IMR-90 (cell line): ENCODE measurements around the gene IL1RAPL1. TPM values are rescaled to one million over a fixed set of nuclear protein-coding genes. Genes with fewer than 3 reads are reported as not detected.

Experiments used
- ATAC-seq: fragments of 200-7000 bp; cut with Tn5 transposase; 2 replicates; pipeline ENCODE4 v1.9.1; 2020; ENCODE audit warnings: low read depth, mild to moderate bottlenecking, moderate library complexity
- BruUV-seq: library from RNA; stranded (reverse); fragments of 400-500 nt; replicated peaks from 2 replicates; lab custom pipeline; 2021; lab: Mats Ljungman, UMichigan
- CTCF ChIA-PET: fragments of 300-600 bp; formaldehyde crosslinking; extraction: SDS; loops from one replicate; lab custom pipeline; 2021; ENCODE audit warnings: antibody characterized with exemption; lab: Yijun Ruan, JAX
- POLR2A ChIA-PET: fragments of 300-600 bp; sonication (Branson Sonifier 250); formaldehyde crosslinking; loops from one replicate; lab custom pipeline; 2022; ENCODE audit warnings: antibody characterized with exemption; ENCODE audit not compliant: unreplicated experiment; lab: Charles Lee
- DNase-seq: peaks from one replicate; pipeline ENCODE4 v3.0.0; 2013
- H2AFZ ChIP-seq: replicated peaks from 2 replicates; pipeline ENCODE3; 2013; ENCODE audit warnings: low read length, mild to moderate bottlenecking; ENCODE audit not compliant: poor library complexity
- H2AK5ac ChIP-seq: 2 replicates; pipeline ENCODE4 v1.6.1; 2013; ENCODE audit warnings: low read depth, low read length, inconsistent platforms
- H2AK9ac ChIP-seq: replicated peaks from 2 replicates; pipeline ENCODE3; 2013; ENCODE audit warnings: mild to moderate bottlenecking, low read depth, low read length, moderate library complexity; ENCODE audit not compliant: poor library complexity
- H2BK120ac ChIP-seq: 2 replicates; pipeline ENCODE4 v1.6.1; 2013; ENCODE audit warnings: low read depth, low read length, inconsistent platforms
- H2BK15ac ChIP-seq: 3 replicates; pipeline ENCODE4 v1.6.1; 2013; ENCODE audit warnings: low read depth, low read length, inconsistent platforms
- H2BK20ac ChIP-seq: 2 replicates; pipeline ENCODE4 v1.6.1; 2013; ENCODE audit warnings: low read depth, mild to moderate bottlenecking, inconsistent platforms, low read length, moderate library complexity
- H2BK5ac ChIP-seq: 2 replicates; pipeline ENCODE4 v1.6.1; 2013; ENCODE audit warnings: mild to moderate bottlenecking, low read depth, low read length, inconsistent platforms; ENCODE audit not compliant: poor library complexity, severe bottlenecking
- H3K14ac ChIP-seq: replicated peaks from 2 replicates; pipeline ENCODE4 v1.6.1; 2013; ENCODE audit warnings: low read depth, low read length, inconsistent platforms
- H3K18ac ChIP-seq: 2 replicates; pipeline ENCODE4 v1.6.1; 2013; ENCODE audit warnings: low read depth, low read length, control low read depth
- H3K23ac ChIP-seq: 2 replicates; pipeline ENCODE4 v1.6.1; 2013; ENCODE audit warnings: low read depth, low read length, inconsistent platforms
- H3K27ac ChIP-seq: 2 replicates; pipeline ENCODE4 v1.5.1; 2013; ENCODE audit warnings: mild to moderate bottlenecking, control low read depth, low read length; ENCODE audit not compliant: insufficient read depth
- H3K27me3 ChIP-seq: 2 replicates; pipeline ENCODE4 v1.6.1; 2013; ENCODE audit warnings: low read length; ENCODE audit not compliant: control insufficient read depth, insufficient read depth
- H3K36me3 ChIP-seq: 2 replicates; pipeline ENCODE4 v1.6.1; 2013; ENCODE audit warnings: low read length, mixed read lengths; ENCODE audit not compliant: control insufficient read depth, insufficient read depth
- H3K4ac ChIP-seq: 2 replicates; pipeline ENCODE4 v1.6.1; 2013; ENCODE audit warnings: low read depth, low read length, inconsistent platforms
- H3K4me1 ChIP-seq: 2 replicates; pipeline ENCODE4 v1.6.1; 2013; ENCODE audit warnings: low read length, mixed read lengths; ENCODE audit not compliant: control insufficient read depth, insufficient read depth
- H3K4me2 ChIP-seq: 2 replicates; pipeline ENCODE4 v1.6.1; 2013; ENCODE audit warnings: low read depth, mild to moderate bottlenecking, control low read depth, low read length, moderate library complexity
- H3K4me3 ChIP-seq: 2 replicates; pipeline ENCODE4 v1.5.1; 2013; ENCODE audit warnings: low read depth, mild to moderate bottlenecking, control low read depth, low read length, moderate library complexity; ENCODE audit not compliant: insufficient read depth
- H3K56ac ChIP-seq: 2 replicates; pipeline ENCODE4 v1.6.1; 2013; ENCODE audit warnings: low read length, inconsistent platforms; ENCODE audit not compliant: insufficient read depth; ENCODE audit errors: extremely low read depth
- H3K79me1 ChIP-seq, 2 experiments: 2 replicates each; pipeline ENCODE4 v1.6.1; 2013; ENCODE audit warnings: low read length in 2 of 2, inconsistent platforms in 1 of 2, low read depth in 1 of 2
- H3K9ac ChIP-seq: 2 replicates; pipeline ENCODE4 v1.6.1; 2013; ENCODE audit warnings: low read depth, low read length, control low read depth
- H3K9me1 ChIP-seq: 2 replicates; pipeline ENCODE4 v1.6.1; 2013; ENCODE audit warnings: low read length, inconsistent platforms; ENCODE audit not compliant: insufficient read depth
- H3K9me3 ChIP-seq: 2 replicates; pipeline ENCODE4 v1.6.1; 2013; ENCODE audit warnings: low read length; ENCODE audit not compliant: control insufficient read depth, insufficient read depth
- H4K20me1 ChIP-seq: 2 replicates; pipeline ENCODE4 v1.6.1; 2013; ENCODE audit warnings: low read length, inconsistent platforms; ENCODE audit not compliant: insufficient read depth
- H4K5ac ChIP-seq: 2 replicates; pipeline ENCODE4 v1.6.1; 2013; ENCODE audit warnings: mild to moderate bottlenecking, low read depth, low read length, control low read depth
- H4K8ac ChIP-seq, 2 experiments: 2 replicates each; pipeline ENCODE4 v1.6.1; 2013; ENCODE audit warnings: low read depth in 2 of 2, low read length in 2 of 2, control low read depth in 1 of 2, inconsistent platforms in 1 of 2
- H4K91ac ChIP-seq: 2 replicates; pipeline ENCODE4 v1.6.1; 2013; ENCODE audit warnings: low read depth, low read length, inconsistent platforms; ENCODE audit not compliant: insufficient read depth
- CHD1 ChIP-seq: IDR thresholded peaks from 2 replicates; pipeline ENCODE4 v1.6.1; 2012; ENCODE audit warnings: low read depth, low read length, improper control_type of control experiment
- FOS ChIP-seq: fragments of 150-350 bp; IDR thresholded peaks from 2 replicates; pipeline ENCODE4 v1.6.1; 2016; ENCODE audit warnings: low read depth, low read length
- MAFK ChIP-seq: IDR thresholded peaks from 2 replicates; pipeline ENCODE4 v1.6.1; 2012; ENCODE audit warnings: low read depth, low read length, improper control_type of control experiment
- MAZ ChIP-seq: IDR thresholded peaks from 2 replicates; pipeline ENCODE4 v1.6.1; 2012; ENCODE audit warnings: low read depth, mild to moderate bottlenecking, low read length, improper control_type of control experiment, moderate library complexity, borderline replicate concordance
- NFE2L2 ChIP-seq: fragments of 150-350 bp; IDR thresholded peaks from 2 replicates; pipeline ENCODE4 v1.6.1; 2016; ENCODE audit warnings: low read depth, mild to moderate bottlenecking, low read length
- POLR2A ChIP-seq: IDR thresholded peaks from 2 replicates; pipeline ENCODE4 v1.6.1; 2012; ENCODE audit warnings: mild to moderate bottlenecking, low read depth, low read length
- RFX5 ChIP-seq: IDR thresholded peaks from 2 replicates; pipeline ENCODE4 v1.8.0; 2012; ENCODE audit warnings: low read depth, mild to moderate bottlenecking, low read length, moderate library complexity
- SMC3 ChIP-seq: fragments of 150-350 bp; IDR thresholded peaks from 2 replicates; pipeline ENCODE4 v1.6.1; 2016; ENCODE audit warnings: low read depth, mild to moderate bottlenecking, antibody characterized with exemption, low read length, moderate library complexity
- WGBS, 2 experiments: methylation state at CpG; one replicate each; pipeline versions ENCODE4 v1.1.5 to v1.1.7; 2013; ENCODE audit warnings: missing lambda C conversion rate in 2 of 2; ENCODE audit not compliant: insufficient read length in 1 of 2; ENCODE audit errors: extremely low coverage in 2 of 2; 5-methylcytosine and 5-hydroxymethylcytosine counted together
- dilution Hi-C: fragments of 300-500 bp; cut with HindIII; formaldehyde crosslinking; loops from one replicate; pipeline ENCODE4 v1.14.3; 2018; ENCODE audit warnings: low sequenced_read_pairs; ENCODE audit not compliant: unreplicated experiment
- in situ Hi-C: fragments of 300-500 bp; cut with MboI; formaldehyde crosslinking; loops from 3 replicates; pipeline ENCODE4 v1.14.3; 2019; ENCODE audit warnings: low sequenced_read_pairs, inconsistent platforms, mixed read lengths
- intact Hi-C: fragments of 100-400 bp; cut with micrococcal nuclease; formaldehyde crosslinking; loops from 2 replicates; pipeline ENCODE4 v1.10.0; 2022
- polyA plus RNA-seq, 3 experiments: library from polyadenylated mRNA; depleted of rRNA; stranded (reverse); fragments of >200 nt; gene quantifications; 2 replicates each; pipeline ENCODE4 v1.2.3, GENCODE V29; 2012; ENCODE audit warnings: low replicate concordance in 1 of 3
- total RNA-seq: library from RNA; depleted of rRNA; stranded (reverse); fragments of >200 nt; gene quantifications from 2 replicates; pipeline ENCODE4 v1.2.3, GENCODE V29; 2012

Gene IL1RAPL1
- total and polyA plus RNA-seq, 2 of the 4 experiments (the other 2 are of a cell fraction): 1.5 to 9.0 TPM

DNA sequence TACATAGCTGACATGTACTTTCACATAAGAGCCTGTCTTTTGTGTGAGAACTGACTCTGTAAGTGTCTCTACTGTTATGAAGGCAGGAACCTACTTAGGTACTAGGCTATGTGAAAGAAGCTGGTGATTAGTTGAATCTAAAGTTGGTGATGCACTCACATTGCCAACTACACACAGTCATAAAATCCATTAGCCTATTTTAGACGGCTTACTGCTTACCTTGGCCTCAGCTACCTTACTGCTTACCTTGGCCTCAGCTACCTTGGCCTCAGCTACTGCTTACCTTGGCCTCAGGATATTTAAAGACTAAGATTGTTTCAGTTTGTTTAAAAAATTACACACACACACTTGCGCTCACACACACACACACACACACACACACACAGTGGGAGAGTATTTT is 549.7 kb downstream of the IL1RAPL1 start:
- H3K9me3 ChIP-seq: no peaks in the 10 kb centered on the region
- DNase-seq (no peak), ATAC-seq (no peak)
- in situ Hi-C loops: no loop called here
- no peak overlapping the region for H4K5ac ChIP-seq
- no peaks in the 10 kb centered on the region for H3K36me3 ChIP-seq
- H2AK9ac ChIP-seq: no peak overlapping the region
- no peaks in the 10 kb centered on the region for H4K20me1 ChIP-seq
- intact Hi-C loops: no loop called here
- H4K8ac ChIP-seq: no peak overlapping the region
- no peaks in the 10 kb centered on the region for H3K27me3 ChIP-seq
- no peak overlapping the region for H3K4me3 ChIP-seq
- no peak overlapping the region for H2BK15ac ChIP-seq
- POLR2A ChIA-PET: no interaction called here
- CTCF ChIA-PET: no interaction called here
- no peak overlapping the region for H3K56ac ChIP-seq
- H3K23ac ChIP-seq: no peak overlapping the region
- H3K79me1 ChIP-seq: no peaks in the 10 kb centered on the region
- no peaks in the 10 kb centered on the region for H3K9me1 ChIP-seq
- no peak overlapping the region for H3K14ac ChIP-seq
- H2BK120ac ChIP-seq: no peak overlapping the region
- H3K27ac ChIP-seq: no peak overlapping the region
- H2BK5ac ChIP-seq: no peak overlapping the region
- no peak overlapping the region for H3K9ac ChIP-seq
- no peak overlapping the region for H3K18ac ChIP-seq
- no peak overlapping the region for H2AK5ac ChIP-seq
- no peak overlapping the region for H2BK20ac ChIP-seq
- H3K4ac ChIP-seq: no peak overlapping the region
- dilution Hi-C loops: no loop called here
- TF ChIP-seq SMC3: no peak
- no peak for TF ChIP-seq FOS
- TF ChIP-seq MAZ: no peak
- TF ChIP-seq MAFK: no peak
- TF ChIP-seq NFE2L2: no peak
- TF ChIP-seq RFX5: no peak
- no peak for TF ChIP-seq POLR2A
- TF ChIP-seq CHD1: no peak
- H3K4me2 ChIP-seq: no peak overlapping the region
- BruUV-seq: no TSS peak
- no peaks in the 10 kb centered on the region for H3K4me1 ChIP-seq
- no CpG with 5 or more reads among the region's 2 CpGs for WGBS, 2 experiments
- H2AFZ ChIP-seq: no peak overlapping the region
- no peak overlapping the region for H4K91ac ChIP-seq
